SK-N-SH treated with all-trans-retinoic acid at 6 μM for 48 hours (cell line): ENCODE data around the gene PRR5L.

Experiments used
- ATAC-seq: fragments of 200-7000 bp; cut with Tn5 transposase; 3 replicates; pipeline ENCODE4 v1.9.1; 2020; ENCODE audit warnings: mild to moderate bottlenecking, moderate library complexity
- ARNTL ChIP-seq: fragments of 450-650 bp; formaldehyde crosslinking; IDR thresholded peaks from 2 replicates; pipeline ENCODE4 v1.5.0; 2020; ENCODE audit warnings: low read depth, mild to moderate bottlenecking, moderate library complexity, borderline replicate concordance
- BACH2 ChIP-seq: fragments of 250-450 bp; sonication (Bioruptor Pico); IDR thresholded peaks from 2 replicates; pipeline ENCODE4 v1.9.0; 2021; ENCODE audit warnings: mild to moderate bottlenecking, borderline replicate concordance
- CSDC2 ChIP-seq: fragments of 250-450 bp; sonication (Bioruptor Pico); IDR thresholded peaks from 2 replicates; pipeline ENCODE4 v1.5.0; 2020; ENCODE audit warnings: mild to moderate bottlenecking, moderate library complexity
- ESRRG ChIP-seq: fragments of 250-450 bp; sonication (Bioruptor Pico); IDR thresholded peaks from 2 replicates; pipeline ENCODE4 v1.6.1; 2021; ENCODE audit warnings: mild to moderate bottlenecking
- GLIS3 ChIP-seq: fragments of 250-450 bp; sonication (Bioruptor Pico); IDR thresholded peaks from 2 replicates; pipeline ENCODE4 v1.5.0; 2020; ENCODE audit warnings: mild to moderate bottlenecking, moderate library complexity
- ISL1 ChIP-seq: fragments of 250-450 bp; sonication (Bioruptor Pico); IDR thresholded peaks from 2 replicates; pipeline ENCODE4 v2.1.2; 2022; ENCODE audit warnings: mild to moderate bottlenecking, moderate library complexity
- OSR1 ChIP-seq: fragments of 250-450 bp; sonication (Bioruptor Pico); IDR thresholded peaks from 2 replicates; pipeline ENCODE4 v1.8.0; 2022; ENCODE audit warnings: moderate library complexity, mild to moderate bottlenecking, inconsistent platforms
- RARB ChIP-seq: fragments of 250-450 bp; sonication (Bioruptor Pico); IDR thresholded peaks from 2 replicates; pipeline ENCODE4 v1.8.0; 2021; ENCODE audit warnings: mild to moderate bottlenecking, moderate library complexity
- SNAI2 ChIP-seq: fragments of 250-450 bp; sonication (Bioruptor Pico); IDR thresholded peaks from 2 replicates; pipeline ENCODE4 v1.5.0; 2020; ENCODE audit warnings: mild to moderate bottlenecking, moderate library complexity
- TOX ChIP-seq: fragments of 250-450 bp; sonication (Bioruptor Pico); IDR thresholded peaks from 2 replicates; pipeline ENCODE4 v1.8.0; 2021; ENCODE audit warnings: mild to moderate bottlenecking, moderate library complexity, borderline replicate concordance
- ZC3H10 ChIP-seq: fragments of 250-450 bp; sonication (Bioruptor Pico); IDR thresholded peaks from 2 replicates; pipeline ENCODE4 v1.5.1; 2021; ENCODE audit warnings: mild to moderate bottlenecking, moderate library complexity
- ZFP3 ChIP-seq: fragments of 250-450 bp; sonication (Bioruptor Pico); IDR thresholded peaks from 2 replicates; pipeline ENCODE4 v1.5.0; 2020; ENCODE audit warnings: mild to moderate bottlenecking, moderate library complexity
- ZFP30 ChIP-seq: fragments of 450-650 bp; formaldehyde crosslinking; IDR thresholded peaks from 2 replicates; pipeline ENCODE4 v1.5.0; 2022; ENCODE audit warnings: mild to moderate bottlenecking, moderate library complexity
- ZNF70 ChIP-seq: fragments of 450-650 bp; formaldehyde crosslinking; IDR thresholded peaks from 2 replicates; pipeline ENCODE4 v1.5.0; 2020; ENCODE audit warnings: mild to moderate bottlenecking, moderate library complexity
- ZNF8 ChIP-seq: fragments of 450-650 bp; formaldehyde crosslinking; IDR thresholded peaks from 2 replicates; pipeline ENCODE4 v1.5.0; 2020; ENCODE audit warnings: mild to moderate bottlenecking, moderate library complexity
- TF ChIP-seq, protein P1 (sequence below): fragments of 250-450 bp; sonication (Bioruptor Pico); IDR thresholded peaks from 2 replicates; pipeline ENCODE4 v1.5.1; 2021; ENCODE audit warnings: mild to moderate bottlenecking, moderate library complexity
- TF ChIP-seq, protein P2 (sequence below): fragments of 250-450 bp; sonication (Bioruptor Pico); IDR thresholded peaks from 2 replicates; pipeline ENCODE4 v1.5.1; 2020; ENCODE audit warnings: low read depth, mild to moderate bottlenecking, moderate library complexity
- TF ChIP-seq, protein P3 (sequence below): fragments of 250-450 bp; sonication (Bioruptor Pico); IDR thresholded peaks from 2 replicates; pipeline ENCODE4 v1.8.0; 2020; ENCODE audit warnings: mild to moderate bottlenecking, moderate library complexity, borderline replicate concordance
- TF ChIP-seq, protein P4 (sequence below): fragments of 250-450 bp; sonication (Bioruptor Pico); IDR thresholded peaks from 2 replicates; pipeline ENCODE4 v1.8.0; 2021; ENCODE audit warnings: low read depth, mild to moderate bottlenecking, moderate library complexity, borderline replicate concordance

Gene PRR5L

GRCh38 chr11:36454941-36455631 lies 159.0 kb downstream of the PRR5L start:
- TF ChIP-seq, protein P1, sequence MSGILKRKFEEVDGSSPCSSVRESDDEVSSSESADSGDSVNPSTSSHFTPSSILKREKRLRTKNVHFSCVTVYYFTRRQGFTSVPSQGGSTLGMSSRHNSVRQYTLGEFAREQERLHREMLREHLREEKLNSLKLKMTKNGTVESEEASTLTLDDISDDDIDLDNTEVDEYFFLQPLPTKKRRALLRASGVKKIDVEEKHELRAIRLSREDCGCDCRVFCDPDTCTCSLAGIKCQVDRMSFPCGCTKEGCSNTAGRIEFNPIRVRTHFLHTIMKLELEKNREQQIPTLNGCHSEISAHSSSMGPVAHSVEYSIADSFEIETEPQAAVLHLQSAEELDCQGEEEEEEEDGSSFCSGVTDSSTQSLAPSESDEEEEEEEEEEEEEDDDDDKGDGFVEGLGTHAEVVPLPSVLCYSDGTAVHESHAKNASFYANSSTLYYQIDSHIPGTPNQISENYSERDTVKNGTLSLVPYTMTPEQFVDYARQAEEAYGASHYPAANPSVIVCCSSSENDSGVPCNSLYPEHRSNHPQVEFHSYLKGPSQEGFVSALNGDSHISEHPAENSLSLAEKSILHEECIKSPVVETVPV = no peak
- TF ChIP-seq BACH2 (CRISPR knock-in tag) (no peak), ZFP30 (CRISPR knock-in tag) (no peak), ZC3H10 (CRISPR knock-in tag) (no peak), SNAI2 (CRISPR knock-in tag) (no peak), ZFP3 (no peak)
- TF ChIP-seq, protein P2, sequence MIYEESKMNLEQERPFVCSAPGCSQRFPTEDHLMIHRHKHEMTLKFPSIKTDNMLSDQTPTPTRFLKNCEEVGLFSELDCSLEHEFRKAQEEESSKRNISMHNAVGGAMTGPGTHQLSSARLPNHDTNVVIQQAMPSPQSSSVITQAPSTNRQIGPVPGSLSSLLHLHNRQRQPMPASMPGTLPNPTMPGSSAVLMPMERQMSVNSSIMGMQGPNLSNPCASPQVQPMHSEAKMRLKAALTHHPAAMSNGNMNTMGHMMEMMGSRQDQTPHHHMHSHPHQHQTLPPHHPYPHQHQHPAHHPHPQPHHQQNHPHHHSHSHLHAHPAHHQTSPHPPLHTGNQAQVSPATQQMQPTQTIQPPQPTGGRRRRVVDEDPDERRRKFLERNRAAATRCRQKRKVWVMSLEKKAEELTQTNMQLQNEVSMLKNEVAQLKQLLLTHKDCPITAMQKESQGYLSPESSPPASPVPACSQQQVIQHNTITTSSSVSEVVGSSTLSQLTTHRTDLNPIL = no peak
- peak; percentile 11 for ATAC-seq

GRCh38 chr11:36455658-36456111 lies 159.6 kb downstream of the PRR5L start:
- TF ChIP-seq ARNTL (CRISPR knock-in tag) (no peak), TOX (CRISPR knock-in tag) (no peak), CSDC2 (no peak; the same call in 1 of the 2 replicates), GLIS3 (no peak), ZNF8 (CRISPR knock-in tag) (no peak), RARB (CRISPR knock-in tag) (no peak), ESRRG (no peak), SNAI2 (CRISPR knock-in tag) (no peak), ZFP3 (no peak; the same call in 1 of the 2 replicates), OSR1 (CRISPR knock-in tag) (no peak)
- TF ChIP-seq, protein P2 = no peak
- TF ChIP-seq, protein P1 = no peak
- TF ChIP-seq, protein P3, sequence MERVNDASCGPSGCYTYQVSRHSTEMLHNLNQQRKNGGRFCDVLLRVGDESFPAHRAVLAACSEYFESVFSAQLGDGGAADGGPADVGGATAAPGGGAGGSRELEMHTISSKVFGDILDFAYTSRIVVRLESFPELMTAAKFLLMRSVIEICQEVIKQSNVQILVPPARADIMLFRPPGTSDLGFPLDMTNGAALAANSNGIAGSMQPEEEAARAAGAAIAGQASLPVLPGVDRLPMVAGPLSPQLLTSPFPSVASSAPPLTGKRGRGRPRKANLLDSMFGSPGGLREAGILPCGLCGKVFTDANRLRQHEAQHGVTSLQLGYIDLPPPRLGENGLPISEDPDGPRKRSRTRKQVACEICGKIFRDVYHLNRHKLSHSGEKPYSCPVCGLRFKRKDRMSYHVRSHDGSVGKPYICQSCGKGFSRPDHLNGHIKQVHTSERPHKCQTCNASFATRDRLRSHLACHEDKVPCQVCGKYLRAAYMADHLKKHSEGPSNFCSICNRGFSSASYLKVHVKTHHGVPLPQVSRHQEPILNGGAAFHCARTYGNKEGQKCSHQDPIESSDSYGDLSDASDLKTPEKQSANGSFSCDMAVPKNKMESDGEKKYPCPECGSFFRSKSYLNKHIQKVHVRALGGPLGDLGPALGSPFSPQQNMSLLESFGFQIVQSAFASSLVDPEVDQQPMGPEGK = no peak
- TF ChIP-seq, protein P4, sequence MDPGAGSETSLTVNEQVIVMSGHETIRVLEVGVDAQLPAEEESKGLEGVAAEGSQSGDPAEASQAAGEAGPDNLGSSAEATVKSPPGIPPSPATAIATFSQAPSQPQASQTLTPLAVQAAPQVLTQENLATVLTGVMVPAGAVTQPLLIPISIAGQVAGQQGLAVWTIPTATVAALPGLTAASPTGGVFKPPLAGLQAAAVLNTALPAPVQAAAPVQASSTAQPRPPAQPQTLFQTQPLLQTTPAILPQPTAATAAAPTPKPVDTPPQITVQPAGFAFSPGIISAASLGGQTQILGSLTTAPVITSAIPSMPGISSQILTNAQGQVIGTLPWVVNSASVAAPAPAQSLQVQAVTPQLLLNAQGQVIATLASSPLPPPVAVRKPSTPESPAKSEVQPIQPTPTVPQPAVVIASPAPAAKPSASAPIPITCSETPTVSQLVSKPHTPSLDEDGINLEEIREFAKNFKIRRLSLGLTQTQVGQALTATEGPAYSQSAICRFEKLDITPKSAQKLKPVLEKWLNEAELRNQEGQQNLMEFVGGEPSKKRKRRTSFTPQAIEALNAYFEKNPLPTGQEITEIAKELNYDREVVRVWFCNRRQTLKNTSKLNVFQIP (CRISPR knock-in tag) = no peak
- TF ChIP-seq, all 23 proteins: peak for 0
- ATAC-seq = peak; percentile 93

GRCh38 chr11:36456156-36456555 lies 160.1 kb downstream of the PRR5L start:
- no peak; the same call in 2 of the 3 replicates for ATAC-seq
- TF ChIP-seq RARB (CRISPR knock-in tag) (no peak), ISL1 (no peak), ZFP3 (no peak), ZC3H10 (CRISPR knock-in tag) (no peak), ARNTL (CRISPR knock-in tag) (no peak), ZNF70 (CRISPR knock-in tag) (no peak), ZFP30 (CRISPR knock-in tag) (no peak)
